GM18907 (cell line): ENCODE measurements around the gene PELO.

Experiments used
- ATAC-seq: cut with Tn5 transposase; IDR thresholded peaks from one replicate; pipeline ENCODE4 v1.9.1; 2021; ENCODE audit warnings: mild to moderate bottlenecking, moderate library complexity; ENCODE audit not compliant: unreplicated experiment

The PELO gene

GRCh38 chr5:52825826-52826225 lies 38.1 kb downstream of the PELO start:
- peak; percentile 95 for ATAC-seq

GRCh38 chr5:52827815-52828214 lies 40.1 kb downstream of the PELO start:
- no peak for ATAC-seq

GRCh38 chr5:52829664-52830063 lies 41.9 kb downstream of the PELO start:
- ATAC-seq = no peak

GRCh38 chr5:52830650-52831049 lies 42.9 kb downstream of the PELO start:
- no peak for ATAC-seq

GRCh38 chr5:52831786-52832511 lies 44.2 kb downstream of the PELO start:
- no peak for ATAC-seq

GRCh38 chr5:52834320-52834719 lies 46.6 kb downstream of the PELO start:
- no peak for ATAC-seq

- no peak for ATAC-seq
These were observed 49.4 kb downstream of the PELO start for GRCh38 chr5:52837068-52837467.
